PC-9 (cell line): ENCODE data around the gene SCAPER. TPM values are rescaled to one million over a fixed set of nuclear protein-coding genes. Genes with fewer than 3 reads are reported as not detected.
A peak's percentile ranks its signal among the peaks of the same experiment; 100 is the strongest.

Experiments used
- BruUV-seq: library from RNA; stranded (reverse); fragments of 400-500 nt; replicated peaks from 2 replicates; lab custom pipeline; 2021; lab: Mats Ljungman, UMichigan
- CTCF ChIA-PET: fragments of 300-600 bp; sonication (Branson Sonifier 250); formaldehyde crosslinking; loops from one replicate; lab custom pipeline; 2022; ENCODE audit warnings: antibody characterized with exemption; lab: Charles Lee
- POLR2A ChIA-PET: fragments of 300-600 bp; sonication (Branson Sonifier 250); formaldehyde crosslinking; loops from one replicate; lab custom pipeline; 2022; ENCODE audit warnings: antibody characterized with exemption; ENCODE audit not compliant: unreplicated experiment; lab: Charles Lee
- DNase-seq, 2 experiments: peaks; one replicate each; pipeline versions ENCODE4 v3.0.0 to v3.0.0-alpha.2; 2015 to 2022; ENCODE audit warnings: mixed read lengths in 1 of 2
- H2AFZ ChIP-seq: fragments of 200-600 bp; sonication (generic); 2 replicates; pipeline ENCODE4 v1.8.1; 2017; ENCODE audit warnings: antibody characterized with exemption
- H3F3A ChIP-seq: fragments of 200-600 bp; sonication (generic); 2 replicates; pipeline ENCODE4 v1.8.1; 2017; ENCODE audit warnings: antibody characterized with exemption, mild to moderate bottlenecking, low read depth; ENCODE audit not compliant: insufficient read depth
- H3K27ac ChIP-seq: fragments of 200-600 bp; sonication (generic); 2 replicates; pipeline ENCODE4 v1.6.1; 2016; ENCODE audit warnings: mixed run types
- H3K27me3 ChIP-seq: fragments of 200-600 bp; sonication (generic); 2 replicates; pipeline ENCODE4 v1.6.1; 2016; ENCODE audit warnings: low read depth, mixed run types; ENCODE audit not compliant: insufficient read depth
- H3K36me3 ChIP-seq: fragments of 200-600 bp; sonication (generic); 2 replicates; pipeline ENCODE4 v1.6.1; 2016; ENCODE audit warnings: low read depth, mixed run types
- H3K4me1 ChIP-seq: fragments of 200-600 bp; sonication (generic); replicated peaks from 2 replicates; pipeline ENCODE4 v1.6.1; 2016; ENCODE audit warnings: mixed run types; ENCODE audit not compliant: insufficient read depth
- H3K4me2 ChIP-seq: fragments of 200-600 bp; sonication (generic); 2 replicates; pipeline ENCODE4 v1.6.1; 2017; ENCODE audit warnings: mixed run types
- H3K4me3 ChIP-seq: fragments of 200-600 bp; sonication (generic); 2 replicates; pipeline ENCODE4 v1.6.1; 2016; ENCODE audit warnings: mixed run types
- H3K79me2 ChIP-seq: fragments of 200-600 bp; sonication (generic); 2 replicates; pipeline ENCODE4 v1.6.1; 2017; ENCODE audit warnings: low read depth, mixed run types
- H3K9me2 ChIP-seq: fragments of 200-600 bp; sonication (generic); 2 replicates; pipeline ENCODE4 v1.8.1; 2017; ENCODE audit warnings: mild to moderate bottlenecking; ENCODE audit not compliant: insufficient read depth
- H3K9me3 ChIP-seq: fragments of 200-600 bp; sonication (generic); 2 replicates; pipeline ENCODE4 v1.8.1; 2016; ENCODE audit warnings: low read depth; ENCODE audit not compliant: insufficient read depth
- H4K20me1 ChIP-seq: fragments of 200-600 bp; sonication (generic); 2 replicates; pipeline ENCODE4 v1.8.1; 2017; ENCODE audit not compliant: insufficient read depth
- CTCF ChIP-seq: fragments of 200-600 bp; sonication (generic); conservative IDR thresholded peaks from 2 replicates; pipeline ENCODE4 v1.6.1; 2017; ENCODE audit warnings: mixed run types, antibody characterized with exemption, mild to moderate bottlenecking, moderate library complexity
- EZH2 ChIP-seq: fragments of 200-600 bp; sonication (generic); IDR thresholded peaks from 2 replicates; pipeline ENCODE4 v1.8.0; 2017; ENCODE audit warnings: antibody characterized with exemption, low read depth
- intact Hi-C: fragments of 100-400 bp; cut with micrococcal nuclease; formaldehyde crosslinking; loops from one replicate; pipeline ENCODE4 v1.10.0; 2022; ENCODE audit not compliant: unreplicated experiment
- total RNA-seq: library from RNA; stranded (reverse); gene quantifications from 2 replicates; pipeline ENCODE4 v1.2.3, GENCODE V29; 2021

SCAPER gene
- total RNA-seq, 1 experiment from 2014 or later = 18.7 TPM

- Histone ChIP-seq H3K4me3 (no peak overlapping the region), H2AFZ (no peak overlapping the region), H3F3A (no peaks in the 10 kb centered on the region), H4K20me1 (no peaks in the 10 kb centered on the region), H3K27ac (no peak overlapping the region), H3K27me3 (no peaks in the 10 kb centered on the region), H3K79me2 (no peaks in the 10 kb centered on the region), H3K4me2 (no peak overlapping the region), H3K9me2 (no peaks in the 10 kb centered on the region), H3K9me3 (no peaks in the 10 kb centered on the region), H3K36me3 (no peaks in the 10 kb centered on the region), H3K4me1 (peaks cover 10% of the 10 kb centered on the region)
- DNase-seq = no peak
- POLR2A ChIA-PET = no interaction called here
- CTCF ChIA-PET = no interaction called here
- no TSS peak for BruUV-seq
- TF ChIP-seq CTCF (no peak), EZH2 (no peak)
- intact Hi-C loops = loop anchor here (2.0 kb wide), 1 partner anchor 142 kb away; no protein-coding TSS in a partner anchor
Measured at GRCh38 chr15:76332796-76333195, 572.3 kb downstream of the SCAPER start.

- ChIA-PET CTCF (interaction anchor here (0.6 to 1.1 kb wide), 4 partner anchors 15 to 215 kb away, joined by 3 to 5 read pairs (median 4); no protein-coding TSS in a partner anchor), POLR2A (no interaction called here)
- Histone ChIP-seq H3F3A (peaks cover 5% of the 10 kb centered on the region; the same call in 1 of the 2 replicates), H2AFZ (no peak overlapping the region), H3K4me2 (no peak overlapping the region), H3K36me3 (no peaks in the 10 kb centered on the region), H3K9me2 (no peaks in the 10 kb centered on the region), H4K20me1 (no peaks in the 10 kb centered on the region), H3K4me3 (no peak overlapping the region), H3K27ac (no peak overlapping the region), H3K79me2 (no peaks in the 10 kb centered on the region), H3K27me3 (no peaks in the 10 kb centered on the region), H3K4me1 (peaks cover 22% of the 10 kb centered on the region), H3K9me3 (no peaks in the 10 kb centered on the region)
- intact Hi-C loops = no loop called here
- no TSS peak for BruUV-seq
- DNase-seq = no peak
- TF ChIP-seq CTCF (peak; percentile 64), EZH2 (no peak)
Measured at GRCh38 chr15:76330080-76330680, 575.0 kb downstream of the SCAPER start.

GRCh38 chr15:76328958-76329357 is 576.2 kb downstream of the SCAPER start:
- H3K36me3 ChIP-seq = no peaks in the 10 kb centered on the region
- no peaks in the 10 kb centered on the region for H4K20me1 ChIP-seq
- intact Hi-C loops = no loop called here
- H3K27me3 ChIP-seq = no peaks in the 10 kb centered on the region
- no peak overlapping the region for H3K27ac ChIP-seq
- POLR2A ChIA-PET = no interaction called here
- CTCF ChIA-PET = interaction anchor here (1.1 kb wide), 1 partner anchor 16 kb away, joined by 3 read pairs; no protein-coding TSS in a partner anchor
- no peaks in the 10 kb centered on the region for H3K9me3 ChIP-seq
- no peak for TF ChIP-seq CTCF
- no peak for TF ChIP-seq EZH2
- no peak overlapping the region for H2AFZ ChIP-seq
- H3K79me2 ChIP-seq = no peaks in the 10 kb centered on the region
- no peak overlapping the region for H3K4me2 ChIP-seq
- peaks cover 22% of the 10 kb centered on the region for H3K4me1 ChIP-seq
- peak in 1 of 2 experiments; percentile 46 for DNase-seq
- no peaks in the 10 kb centered on the region for H3K9me2 ChIP-seq
- BruUV-seq = no TSS peak
- peaks cover 5% of the 10 kb centered on the region; the same call in 1 of the 2 replicates for H3F3A ChIP-seq
- no peak overlapping the region for H3K4me3 ChIP-seq
